Activated naive CD4-positive, alpha-beta T cell treated with anti-CD3 and anti-CD28 coated beads, Interleukin-2, amount 50 U/mL, for 72 hours (primary cell): ENCODE results near the gene FA2H. TPM values are rescaled to one million over a fixed set of nuclear protein-coding genes. Genes with fewer than 3 reads are reported as not detected.
"Not testable (repeated sequence)": the region's sequence is repeated elsewhere in the genome, so short reads cannot be mapped to it uniquely, and the experiment has no call there.

ENCODE experiments used
- ATAC-seq, 2 donors: fragments of 150-1000 bp; cut with Tn5 transposase; 2 replicates each; pipeline ENCODE4 v1.10.0; 2021; ENCODE audit warnings: mild to moderate bottlenecking in 2 of 2, moderate library complexity in 2 of 2
- DNase-seq, 2 donors: peaks; one replicate each; pipeline ENCODE4 v3.0.0; 2021 to 2022; ENCODE audit warnings: low spot score in 2 of 2
- H3K27ac Mint-ChIP-seq, 2 donors: one replicate each; pipeline ENCODE4 v1.8.0; 2022; ENCODE audit warnings: mild to moderate bottlenecking in 2 of 2, mixed read lengths in 2 of 2
- H3K36me3 Mint-ChIP-seq, 2 donors: one replicate each; pipeline ENCODE4 v1.8.0; 2022; ENCODE audit warnings: mixed read lengths in 2 of 2
- H3K9me3 Mint-ChIP-seq, 2 donors: one replicate each; pipeline ENCODE4 v1.8.0; 2022; ENCODE audit warnings: mixed read lengths in 2 of 2
- total RNA-seq, 2 donors: library from RNA; stranded (reverse); gene quantifications; one replicate each; pipeline ENCODE4 v1.2.3, GENCODE V29; 2022

Gene FA2H
- total RNA-seq, 2 donors from 2014 or later: not detected

DNA sequence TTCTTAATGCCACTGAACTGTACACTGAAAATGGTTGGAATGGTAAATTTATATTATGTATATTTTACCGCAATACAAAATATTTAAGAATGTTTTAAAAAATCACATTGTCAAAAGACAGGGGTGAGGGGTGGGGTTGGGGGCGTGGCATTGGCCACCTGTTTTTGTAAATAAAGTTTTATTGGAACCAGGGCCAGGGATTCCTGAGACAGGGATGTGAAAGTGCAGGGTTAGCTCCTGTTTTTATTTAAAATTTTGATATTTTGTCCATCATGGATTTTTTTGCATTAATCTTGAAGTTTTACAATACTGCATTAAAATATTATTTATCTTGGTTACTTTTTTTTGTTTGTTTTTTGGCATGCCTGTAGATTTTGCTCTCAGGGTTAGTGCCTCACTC lies 2.3 kb upstream of the FA2H start:
- ATAC-seq (no peak), DNase-seq (no peak)
- Mint-ChIP-seq H3K9me3 (no peaks in the 10 kb centered on the region), H3K27ac (no peak overlapping the region), H3K36me3 (peaks cover 0 to 6% of the 10 kb centered on the region in 2 donors)

GRCh38 chr16:74775255-74775654 lies 635 bp upstream of the FA2H start:
- H3K36me3 Mint-ChIP-seq: peaks cover 0 to 6% of the 10 kb centered on the region in 2 donors
- no peaks in the 10 kb centered on the region for H3K9me3 Mint-ChIP-seq
- ATAC-seq: no peak
- no peak for DNase-seq
- no peak overlapping the region for H3K27ac Mint-ChIP-seq

DNA sequence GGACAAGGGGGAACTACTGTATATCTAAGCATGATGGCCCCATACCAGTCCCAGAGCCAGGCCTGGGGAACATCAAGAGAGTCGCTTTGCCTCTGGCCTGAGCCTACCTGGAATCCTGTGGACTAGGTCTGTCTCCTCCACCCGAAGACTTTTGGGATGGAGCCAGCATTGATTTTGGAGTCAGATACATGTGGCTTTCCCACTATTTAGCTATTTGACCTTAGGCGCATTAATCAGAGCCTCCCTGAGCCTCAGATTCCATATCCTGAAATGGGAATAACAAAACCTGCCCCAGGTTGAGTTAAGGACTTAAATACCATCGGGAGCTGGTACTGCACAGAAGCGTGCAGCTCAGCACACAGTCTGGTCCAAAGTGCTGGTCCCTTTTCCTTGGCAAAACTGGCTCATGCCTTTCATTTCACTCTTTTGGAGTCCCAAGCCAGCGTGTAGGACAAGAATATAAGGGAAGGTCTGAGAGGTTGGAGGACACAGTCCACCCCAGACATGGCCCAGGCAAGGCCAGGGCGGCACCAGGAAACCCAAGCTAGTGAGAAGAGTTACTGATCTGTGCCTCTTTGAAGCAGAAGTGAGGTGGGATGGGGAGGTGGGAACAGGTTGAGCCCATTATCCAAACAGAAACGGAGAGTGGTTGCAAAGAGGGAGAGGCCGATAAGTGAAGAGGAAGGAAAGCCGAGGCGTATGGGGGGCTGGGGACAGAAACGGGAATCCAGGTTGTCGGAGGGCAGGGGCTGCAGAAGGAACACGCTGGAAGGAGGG lies 986 bp downstream of the FA2H start:
- DNase-seq (no peak), ATAC-seq (no peak)
- Mint-ChIP-seq H3K27ac (no peak overlapping the region), H3K9me3 (no peaks in the 10 kb centered on the region), H3K36me3 (peaks cover 0 to 6% of the 10 kb centered on the region in 2 donors)

DNA sequence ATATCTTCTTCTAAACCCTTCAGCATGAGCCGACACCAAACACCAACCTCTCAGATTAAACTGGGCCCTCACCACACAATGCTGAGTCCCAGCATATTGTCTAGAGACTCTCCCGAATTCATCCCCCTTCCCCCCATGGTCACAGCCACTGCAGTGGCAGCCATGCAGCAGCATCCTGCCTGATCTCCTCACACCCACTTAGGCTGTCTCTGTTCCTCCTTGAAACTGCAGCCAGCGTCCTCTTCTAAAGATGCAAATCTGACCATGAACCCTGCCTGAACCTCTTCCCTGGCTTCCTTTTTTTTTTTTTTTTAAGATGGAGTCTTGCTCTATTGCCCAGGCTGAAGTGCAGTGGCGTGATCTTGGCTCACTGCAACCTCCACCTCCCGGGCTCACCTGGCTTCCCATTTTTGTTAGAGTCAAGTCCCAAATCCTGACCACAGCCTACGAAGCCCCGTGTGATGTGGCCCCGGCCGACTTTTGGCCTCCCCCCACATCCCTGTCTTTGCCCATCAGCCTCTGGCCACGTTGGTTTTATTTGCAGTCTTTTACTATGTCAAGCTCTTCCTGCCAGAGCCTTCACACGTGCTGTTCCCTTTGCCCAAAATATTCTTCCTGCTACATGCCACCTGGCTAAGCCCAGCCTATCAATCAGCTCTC lies 2.8 kb downstream of the FA2H start:
- Mint-ChIP-seq H3K36me3 (peaks cover 0 to 6% of the 10 kb centered on the region in 2 donors), H3K9me3 (no peaks in the 10 kb centered on the region), H3K27ac (no peak overlapping the region)
- no peak for DNase-seq
- ATAC-seq: no peak

DNA sequence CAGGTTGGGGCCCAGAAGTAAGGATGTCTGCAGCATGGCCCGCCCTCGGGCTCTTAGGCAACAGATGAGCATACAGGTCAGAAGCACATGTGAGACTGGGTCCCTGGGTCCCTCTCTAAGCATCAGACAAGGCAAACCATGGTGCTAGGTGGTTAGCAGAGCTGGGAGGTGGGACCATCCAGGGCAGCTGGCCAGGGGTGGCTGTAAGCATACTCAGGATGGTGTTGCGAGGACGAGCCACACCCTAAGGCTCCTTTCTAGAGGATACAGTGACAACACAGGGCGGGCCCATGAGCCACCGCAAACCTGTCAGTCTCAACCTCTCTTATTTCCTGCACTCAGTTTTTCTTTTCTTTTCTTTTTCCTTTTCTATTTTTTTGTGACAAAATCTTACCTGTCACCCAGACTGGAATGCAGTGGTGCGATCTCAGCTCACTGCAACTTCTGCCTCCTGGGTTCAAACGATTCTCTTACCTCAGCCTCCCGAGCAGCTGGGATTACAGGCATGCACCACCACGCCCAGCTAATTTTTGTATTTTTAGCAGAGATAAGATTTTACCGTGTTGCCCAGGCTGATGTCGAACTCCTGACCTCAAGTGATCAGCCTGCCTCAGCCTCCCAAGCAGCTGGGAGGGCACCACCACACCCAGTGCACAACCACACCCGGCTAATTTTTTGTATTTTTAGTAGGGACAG lies 3.6 kb downstream of the FA2H start:
- no peak for ATAC-seq

GRCh38 chr16:74769586-74770190 lies 4.9 kb downstream of the FA2H start:
- DNase-seq: no peak
- ATAC-seq: no peak
- Mint-ChIP-seq H3K9me3 (no peaks in the 10 kb centered on the region), H3K27ac (no peak overlapping the region), H3K36me3 (peaks cover 0 to 6% of the 10 kb centered on the region in 2 donors)

More for the DNA sequence above, 3.6 kb downstream of the FA2H start:
- no peak for DNase-seq
- Mint-ChIP-seq H3K27ac (no peak overlapping the region), H3K9me3 (no peaks in the 10 kb centered on the region), H3K36me3 (peaks cover 0 to 6% of the 10 kb centered on the region in 2 donors)

- Mint-ChIP-seq H3K36me3 (no peaks in the 10 kb centered on the region), H3K9me3 (no peaks in the 10 kb centered on the region), H3K27ac (no peak overlapping the region)
- DNase-seq (no peak), ATAC-seq (no peak)
These were observed 6.4 kb downstream of the FA2H start for GRCh38 chr16:74768239-74768638.

DNA sequence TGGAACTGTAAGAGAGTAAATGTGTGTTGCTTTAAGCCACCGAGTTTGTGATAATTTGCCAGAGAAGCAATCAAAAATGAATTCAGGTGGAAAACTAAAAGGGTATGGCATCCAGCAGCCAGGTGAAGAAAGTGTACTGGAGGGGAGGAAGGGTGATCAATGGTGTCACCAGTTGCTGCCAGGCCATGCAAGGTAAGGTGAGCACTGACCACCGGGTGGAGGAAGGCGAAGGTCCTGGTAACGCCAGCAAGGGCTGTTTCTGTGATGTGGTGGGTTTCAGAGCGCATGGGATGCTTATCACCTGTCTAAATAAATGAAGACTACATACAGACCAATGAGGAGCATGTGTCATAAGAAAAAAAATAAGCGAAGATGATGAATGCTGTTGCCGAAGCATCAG lies 6.9 kb downstream of the FA2H start:
- H3K36me3 Mint-ChIP-seq: no peaks in the 10 kb centered on the region
- DNase-seq: no peak

DNA sequence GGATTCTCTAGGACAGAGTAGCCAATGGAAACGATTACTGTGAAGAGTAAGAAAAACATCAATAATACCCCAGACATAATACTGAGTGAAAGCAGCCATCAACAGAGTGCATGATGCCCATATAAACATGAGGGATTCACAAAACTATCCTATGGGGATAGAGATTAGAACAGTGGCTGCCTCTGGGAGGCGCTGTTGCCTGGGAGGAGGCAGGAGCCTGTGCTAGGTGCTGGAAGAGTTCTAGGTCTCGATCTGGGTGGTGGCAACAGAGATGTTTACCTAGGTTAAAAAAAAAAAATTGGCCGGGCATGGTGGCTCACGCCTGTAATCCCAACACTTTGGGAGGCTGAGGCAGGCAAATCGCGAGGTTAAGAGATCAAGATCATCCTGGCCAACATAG lies 7.9 kb downstream of the FA2H start:
- DNase-seq (no peak), ATAC-seq (no peak)
- Mint-ChIP-seq H3K9me3 (no peaks in the 10 kb centered on the region), H3K27ac (peak overlapping the region in 1 of 2 donors; percentile 16), H3K36me3 (no peaks in the 10 kb centered on the region)

More for the DNA sequence above, 6.9 kb downstream of the FA2H start:
- H3K9me3 Mint-ChIP-seq: no peaks in the 10 kb centered on the region
- ATAC-seq: no peak
- H3K27ac Mint-ChIP-seq: no peak overlapping the region

DNA sequence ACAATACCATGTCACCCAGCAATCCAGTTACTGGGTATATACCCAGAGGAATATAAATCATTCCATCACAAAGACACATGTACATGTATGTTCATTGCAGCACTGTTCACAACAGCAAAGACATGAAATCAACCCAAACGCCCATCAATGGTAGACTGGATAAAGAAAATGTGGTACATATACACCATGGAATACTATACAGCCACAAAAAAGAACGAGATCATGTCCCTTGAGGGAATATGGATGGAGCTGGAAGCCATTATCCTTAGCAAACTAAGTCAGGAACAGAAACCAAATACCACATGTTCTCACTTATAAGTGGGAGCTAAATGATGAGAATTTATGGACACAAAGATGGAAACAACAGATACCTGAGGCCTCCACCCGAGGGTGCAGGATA lies 10.4 kb downstream of the FA2H start:
- H3K36me3 Mint-ChIP-seq, DNase-seq, H3K27ac Mint-ChIP-seq, H3K9me3 Mint-ChIP-seq, ATAC-seq: not testable (repeated sequence)

DNA sequence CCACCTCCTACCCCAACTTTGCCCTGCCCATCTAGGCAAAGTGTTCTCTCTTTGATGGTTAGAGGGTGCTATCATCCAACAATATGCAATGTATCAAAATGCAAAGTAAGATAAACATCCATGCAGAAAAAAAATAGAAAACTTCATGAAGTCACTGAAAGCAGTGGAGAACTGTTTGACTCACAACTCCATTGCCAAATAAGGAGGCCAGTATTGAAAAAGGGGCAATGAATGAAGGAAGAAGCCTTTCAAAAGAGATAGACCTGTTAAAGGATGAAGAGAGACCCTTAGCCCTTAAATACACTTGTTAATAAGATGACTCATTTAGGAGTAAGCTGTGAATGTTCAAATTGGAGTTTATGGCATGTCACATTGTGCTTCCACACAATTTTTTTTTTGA lies 13.0 kb downstream of the FA2H start:
- Mint-ChIP-seq H3K9me3 (no peaks in the 10 kb centered on the region), H3K36me3 (no peaks in the 10 kb centered on the region), H3K27ac (no peak overlapping the region)
- DNase-seq: no peak
- no peak for ATAC-seq

GRCh38 chr16:74760007-74760767 lies 14.4 kb downstream of the FA2H start:
- ATAC-seq (peak; percentile 35 to 73), DNase-seq (no peak)
- Mint-ChIP-seq H3K9me3 (no peaks in the 10 kb centered on the region), H3K36me3 (no peaks in the 10 kb centered on the region), H3K27ac (no peak overlapping the region)

- no peaks in the 10 kb centered on the region for H3K9me3 Mint-ChIP-seq
- H3K36me3 Mint-ChIP-seq: no peaks in the 10 kb centered on the region
- ATAC-seq (no peak), DNase-seq (no peak)
- H3K27ac Mint-ChIP-seq: no peak overlapping the region
These were observed 15.1 kb downstream of the FA2H start for GRCh38 chr16:74759564-74759963.

GRCh38 chr16:74758801-74759200 lies 15.8 kb downstream of the FA2H start:
- H3K36me3 Mint-ChIP-seq: no peaks in the 10 kb centered on the region
- ATAC-seq (no peak), DNase-seq (no peak)
- H3K9me3 Mint-ChIP-seq: no peaks in the 10 kb centered on the region
- no peak overlapping the region for H3K27ac Mint-ChIP-seq

DNA sequence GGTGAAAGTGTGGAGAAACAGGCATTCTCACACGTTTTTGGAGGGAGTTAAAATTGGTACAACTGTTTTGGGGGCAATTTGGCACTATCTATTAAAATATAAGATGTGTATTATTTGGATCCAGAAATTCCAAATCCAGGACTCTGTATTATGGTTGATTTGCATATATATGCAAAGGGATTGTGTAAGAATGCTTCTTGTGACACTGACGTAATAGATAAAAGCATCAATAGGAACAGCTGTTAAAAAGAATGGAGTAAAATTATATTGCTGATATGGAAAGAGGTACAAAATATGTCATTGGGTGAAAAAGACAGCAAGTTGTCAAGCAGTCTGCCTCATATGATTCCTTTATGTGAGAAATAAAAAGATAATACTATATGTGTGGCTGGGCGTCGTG lies 17.3 kb downstream of the FA2H start:
- Mint-ChIP-seq H3K9me3 (no peaks in the 10 kb centered on the region), H3K27ac (no peak overlapping the region), H3K36me3 (no peaks in the 10 kb centered on the region)
- ATAC-seq (no peak), DNase-seq (no peak)

GRCh38 chr16:74756203-74756602 lies 18.4 kb downstream of the FA2H start:
- DNase-seq (no peak), ATAC-seq (no peak)
- Mint-ChIP-seq H3K9me3 (no peaks in the 10 kb centered on the region), H3K36me3 (no peaks in the 10 kb centered on the region), H3K27ac (no peak overlapping the region)
